Glutamatergic neuron (in vitro differentiated cells): ENCODE results near the gene MCU. TPM values are rescaled to one million over a fixed set of nuclear protein-coding genes. Genes with fewer than 3 reads are reported as not detected.

Experiments
- DNase-seq: peaks from one replicate; pipeline ENCODE4 v3.0.0; 2022
- H3K27ac Mint-ChIP-seq: one replicate; pipeline ENCODE4 v1.8.0; 2020; ENCODE audit warnings: mild to moderate bottlenecking, mixed read lengths, inconsistent platforms; ENCODE audit not compliant: unreplicated experiment
- H3K27me3 Mint-ChIP-seq: one replicate; pipeline ENCODE4 v1.8.0; 2020; ENCODE audit warnings: mild to moderate bottlenecking, moderate library complexity, mixed read lengths, inconsistent platforms; ENCODE audit not compliant: unreplicated experiment
- H3K36me3 Mint-ChIP-seq: one replicate; pipeline ENCODE4 v1.8.0; 2020; ENCODE audit warnings: mild to moderate bottlenecking, mixed read lengths, inconsistent platforms; ENCODE audit not compliant: unreplicated experiment
- H3K4me1 Mint-ChIP-seq: one replicate; pipeline ENCODE4 v1.8.0; 2020; ENCODE audit warnings: mild to moderate bottlenecking, low read depth, mixed read lengths, inconsistent platforms; ENCODE audit not compliant: unreplicated experiment
- H3K4me3 Mint-ChIP-seq: one replicate; pipeline ENCODE4 v1.8.0; 2020; ENCODE audit warnings: mild to moderate bottlenecking, mixed read lengths, inconsistent platforms; ENCODE audit not compliant: unreplicated experiment
- H3K9me3 Mint-ChIP-seq: one replicate; pipeline ENCODE4 v1.8.0; 2020; ENCODE audit warnings: mild to moderate bottlenecking, moderate library complexity, mixed read lengths, inconsistent platforms; ENCODE audit not compliant: unreplicated experiment
- CTCF ChIP-seq: fragments of 200-600 bp; sonication (generic); IDR thresholded peaks from one replicate; pipeline ENCODE4 v1.5.0; 2021; ENCODE audit not compliant: partially characterized antibody, unreplicated experiment
- total RNA-seq: library from RNA; stranded (reverse); fragmentation: NEBNext Ultra II Directional; extraction: Animal tissue kit (Norgen Biotek cat#: 25700); gene quantifications from one replicate; pipeline ENCODE4 v1.2.1, GENCODE V29; 2021; ENCODE audit not compliant: unreplicated experiment

The MCU gene
- total RNA-seq, 1 donor from 2014 or later: 15.2 TPM

- TF ChIP-seq CTCF: no peak
- Mint-ChIP-seq H3K36me3 (peaks cover 11% of the 10 kb centered on the region), H3K9me3 (peaks cover 2% of the 10 kb centered on the region), H3K4me1 (no peaks in the 10 kb centered on the region), H3K27ac (no peak overlapping the region), H3K4me3 (no peak overlapping the region), H3K27me3 (peaks cover 3% of the 10 kb centered on the region)
- DNase-seq: no peak
Observed at GRCh38 chr10:72924351-72924750, 232.4 kb downstream of the MCU start.

GRCh38 chr10:72925951-72926465 lies 234.1 kb downstream of the MCU start:
- Mint-ChIP-seq H3K4me3 (no peak overlapping the region), H3K4me1 (no peaks in the 10 kb centered on the region), H3K9me3 (peaks cover 2% of the 10 kb centered on the region), H3K36me3 (peaks cover 4% of the 10 kb centered on the region), H3K27me3 (peaks cover 3% of the 10 kb centered on the region), H3K27ac (no peak overlapping the region)
- DNase-seq: no peak
- no peak for TF ChIP-seq CTCF

- H3K27me3 Mint-ChIP-seq: peaks cover 2% of the 10 kb centered on the region
- no peak overlapping the region for H3K27ac Mint-ChIP-seq
- no peak for DNase-seq
- TF ChIP-seq CTCF: no peak
- no peaks in the 10 kb centered on the region for H3K4me1 Mint-ChIP-seq
- H3K36me3 Mint-ChIP-seq: no peaks in the 10 kb centered on the region
- no peak overlapping the region for H3K4me3 Mint-ChIP-seq
- peaks cover 2% of the 10 kb centered on the region for H3K9me3 Mint-ChIP-seq
Observed at GRCh38 chr10:72927485-72927884, 235.5 kb downstream of the MCU start.

- H3K4me3 Mint-ChIP-seq: no peak overlapping the region
- no peak overlapping the region for H3K27ac Mint-ChIP-seq
- no peak for DNase-seq
- H3K27me3 Mint-ChIP-seq: peaks cover 2% of the 10 kb centered on the region
- H3K9me3 Mint-ChIP-seq: peaks cover 2% of the 10 kb centered on the region
- no peak for TF ChIP-seq CTCF
- no peaks in the 10 kb centered on the region for H3K36me3 Mint-ChIP-seq
- no peaks in the 10 kb centered on the region for H3K4me1 Mint-ChIP-seq
Observed at GRCh38 chr10:72928798-72929197, 236.9 kb downstream of the MCU start.

- Mint-ChIP-seq H3K27me3 (peaks cover 2% of the 10 kb centered on the region), H3K4me3 (no peak overlapping the region), H3K36me3 (no peaks in the 10 kb centered on the region), H3K9me3 (no peaks in the 10 kb centered on the region), H3K4me1 (no peaks in the 10 kb centered on the region), H3K27ac (no peak overlapping the region)
- no peak for TF ChIP-seq CTCF
- DNase-seq: no peak
Observed at GRCh38 chr10:72930276-72930675, 238.3 kb downstream of the MCU start.
